ENCODE results near the gene VPS13A. TPM values are rescaled to one million over a fixed set of nuclear protein-coding genes. Genes with fewer than 3 reads are reported as not detected.

The VPS13A gene
- polyA plus RNA-seq, 1 experiment, result 41.8 TPM

GRCh38 chr9:77161191-77161590, 16.1 kb upstream of the VPS13A start:
- TF ChIP-seq, protein P1, sequence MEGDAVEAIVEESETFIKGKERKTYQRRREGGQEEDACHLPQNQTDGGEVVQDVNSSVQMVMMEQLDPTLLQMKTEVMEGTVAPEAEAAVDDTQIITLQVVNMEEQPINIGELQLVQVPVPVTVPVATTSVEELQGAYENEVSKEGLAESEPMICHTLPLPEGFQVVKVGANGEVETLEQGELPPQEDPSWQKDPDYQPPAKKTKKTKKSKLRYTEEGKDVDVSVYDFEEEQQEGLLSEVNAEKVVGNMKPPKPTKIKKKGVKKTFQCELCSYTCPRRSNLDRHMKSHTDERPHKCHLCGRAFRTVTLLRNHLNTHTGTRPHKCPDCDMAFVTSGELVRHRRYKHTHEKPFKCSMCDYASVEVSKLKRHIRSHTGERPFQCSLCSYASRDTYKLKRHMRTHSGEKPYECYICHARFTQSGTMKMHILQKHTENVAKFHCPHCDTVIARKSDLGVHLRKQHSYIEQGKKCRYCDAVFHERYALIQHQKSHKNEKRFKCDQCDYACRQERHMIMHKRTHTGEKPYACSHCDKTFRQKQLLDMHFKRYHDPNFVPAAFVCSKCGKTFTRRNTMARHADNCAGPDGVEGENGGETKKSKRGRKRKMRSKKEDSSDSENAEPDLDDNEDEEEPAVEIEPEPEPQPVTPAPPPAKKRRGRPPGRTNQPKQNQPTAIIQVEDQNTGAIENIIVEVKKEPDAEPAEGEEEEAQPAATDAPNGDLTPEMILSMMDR (IDR thresholded peaks at IDR 0.05; ENCODE audit: low read depth, low read length), result no peak
- CTCF ChIA-PET, result no interaction called here
- DNase-seq (ENCODE audit: low read depth, low spot score), result no peak
- Histone ChIP-seq H3K4me3 (ENCODE audit: low read depth, low read length) (no peak overlapping the region), H3K9me3 (ENCODE audit: control insufficient read depth, insufficient read depth, low read length) (no peaks in the 10 kb centered on the region), H3K27ac (ENCODE audit: low read depth, low read length) (no peak overlapping the region), H3K27me3 (ENCODE audit: control insufficient read depth, insufficient read depth, low read length) (peaks cover 2% of the 10 kb centered on the region)
- POLR2A ChIA-PET, result no interaction called here

GRCh38 chr9:77161966-77162365, 15.4 kb upstream of the VPS13A start:
- POLR2A ChIA-PET, result no interaction called here
- CTCF ChIA-PET, result interaction anchor here (0.8 to 2.7 kb wide), 3 partner anchors 11 to 295 kb away, joined by 3 to 11 read pairs (median 6); no protein-coding TSS in a partner anchor
- DNase-seq (ENCODE audit: low read depth, low spot score), result no peak
- no peaks in the 10 kb centered on the region for H3K9me3 ChIP-seq (ENCODE audit: control insufficient read depth, insufficient read depth, low read length)
- no peak overlapping the region for H3K4me3 ChIP-seq (ENCODE audit: low read depth, low read length)
- no peak overlapping the region for H3K27ac ChIP-seq (ENCODE audit: low read depth, low read length)
- H3K27me3 ChIP-seq (ENCODE audit: control insufficient read depth, insufficient read depth, low read length), result peaks cover 2% of the 10 kb centered on the region
- TF ChIP-seq, protein P1 (IDR thresholded peaks at IDR 0.05; ENCODE audit: low read depth, low read length), result no peak

GRCh38 chr9:77162366-77162765, 15.0 kb upstream of the VPS13A start:
- Histone ChIP-seq H3K9me3 (ENCODE audit: control insufficient read depth, insufficient read depth, low read length) (no peaks in the 10 kb centered on the region), H3K27me3 (ENCODE audit: control insufficient read depth, insufficient read depth, low read length) (peaks cover 2% of the 10 kb centered on the region), H3K27ac (ENCODE audit: low read depth, low read length) (no peak overlapping the region), H3K4me3 (ENCODE audit: low read depth, low read length) (no peak overlapping the region)
- TF ChIP-seq, protein P1 (IDR thresholded peaks at IDR 0.05; ENCODE audit: low read depth, low read length), result no peak
- ChIA-PET CTCF (interaction anchor here (0.8 to 2.7 kb wide), 3 partner anchors 11 to 295 kb away, joined by 3 to 11 read pairs (median 6); no protein-coding TSS in a partner anchor), POLR2A (no interaction called here)
- no peak for DNase-seq (ENCODE audit: low read depth, low spot score)

- ChIA-PET POLR2A (no interaction called here), CTCF (interaction anchor here (1.1 to 2.7 kb wide), 3 partner anchors 12 to 15 kb away, joined by 3 to 11 read pairs (median 3); partner anchors contain the start of gene VPS13A)
- H3K9me3 ChIP-seq (ENCODE audit: control insufficient read depth, insufficient read depth, low read length), result no peaks in the 10 kb centered on the region
- DNase-seq (ENCODE audit: low read depth, low spot score), result no peak
- H3K27me3 ChIP-seq (ENCODE audit: control insufficient read depth, insufficient read depth, low read length), result peaks cover 2% of the 10 kb centered on the region
- H3K27ac ChIP-seq (ENCODE audit: low read depth, low read length), result no peak overlapping the region
- TF ChIP-seq, protein P1 (IDR thresholded peaks at IDR 0.05; ENCODE audit: low read depth, low read length), result no peak
- no peak overlapping the region for H3K4me3 ChIP-seq (ENCODE audit: low read depth, low read length)
These were observed 13.4 kb upstream of the VPS13A start for GRCh38 chr9:77163884-77164283.

- no peak for DNase-seq (ENCODE audit: low read depth, low spot score)
- Histone ChIP-seq H3K27me3 (ENCODE audit: control insufficient read depth, insufficient read depth, low read length) (peaks cover 2% of the 10 kb centered on the region), H3K27ac (ENCODE audit: low read depth, low read length) (no peak overlapping the region), H3K9me3 (ENCODE audit: control insufficient read depth, insufficient read depth, low read length) (no peaks in the 10 kb centered on the region), H3K4me3 (ENCODE audit: low read depth, low read length) (no peak overlapping the region)
- ChIA-PET POLR2A (no interaction called here), CTCF (interaction anchor here (0.7 to 5.2 kb wide), 17 partner anchors 9 to 345 kb away, joined by 3 to 63 read pairs (median 6); partner anchors contain the start of gene VPS13A)
- TF ChIP-seq, protein P1 (IDR thresholded peaks at IDR 0.05; ENCODE audit: low read depth, low read length), result no peak
These were observed 11.1 kb upstream of the VPS13A start for GRCh38 chr9:77166193-77166592.
